Measurements from ENCODE around the gene SFI1. TPM values are rescaled to one million over a fixed set of nuclear protein-coding genes. Genes with fewer than 3 reads are reported as not detected.

SFI1 gene
- total RNA-seq, 1 experiment from 2014 or later: 53.1 TPM

DNA sequence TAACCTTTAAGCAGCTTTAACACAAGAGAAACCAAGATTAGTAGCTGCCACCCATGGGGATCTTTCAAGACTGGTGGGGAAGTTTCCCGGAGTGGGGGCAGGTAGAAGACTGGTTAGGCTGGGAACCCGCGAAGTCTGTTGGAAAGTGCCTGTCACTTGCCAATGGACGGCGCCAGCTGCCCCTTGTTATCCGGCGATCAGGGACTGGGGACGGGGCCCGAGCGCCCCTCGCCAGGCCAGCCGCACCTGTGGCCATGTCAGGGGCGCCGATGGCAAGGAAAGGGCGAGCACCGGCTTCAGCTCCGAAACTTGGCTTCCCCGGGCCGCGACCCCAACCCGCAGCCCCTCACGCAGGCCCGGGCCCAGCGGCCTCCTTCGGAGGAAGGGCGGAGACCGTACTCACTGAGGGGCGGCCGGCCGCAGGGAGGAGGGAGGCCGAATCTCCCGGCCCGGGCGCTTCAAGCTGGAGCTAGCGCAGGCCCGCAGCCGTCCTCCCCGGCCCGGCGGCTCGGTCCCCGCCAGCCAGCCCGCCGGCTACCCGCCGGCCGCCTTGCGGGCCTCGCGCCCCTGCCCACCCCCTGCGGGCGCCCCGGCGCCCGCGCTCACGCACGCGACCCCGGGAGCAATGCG lies 7.2 kb upstream of the SFI1 start:
- ATAC-seq (peak; percentile 55), DNase-seq (ENCODE audit: low read depth, low spot score) (no peak)
- RAD21 ChIA-PET (ENCODE audit: low non-redundant PET in 1 of 2, low total read pairs in 2 of 2, uncharacterized antibody in 2 of 2, unreplicated experiment in 2 of 2): no interaction called here
- intact Hi-C loops (cut with micrococcal nuclease): loop anchor here (5.0 kb wide), 1 partner anchor 143 kb away; no protein-coding TSS in a partner anchor
- Histone ChIP-seq H3K9ac (ENCODE audit: low read length) (peak overlapping the region; percentile 80), H3K4me3 (replicated peaks in 1 of 2; ENCODE audit: low read depth in 1 of 2, low read length in 2 of 2) (peak overlapping the region; percentile 66 to 88), H3K4me2 (ENCODE audit: low read length) (peak overlapping the region; percentile 88), H3K9me2 (ENCODE audit: insufficient read depth) (no peaks in the 10 kb centered on the region), H3K27me3 (ENCODE audit: insufficient read depth, low read length) (no peaks in the 10 kb centered on the region), H2AFZ (ENCODE audit: low read depth, low read length, poor library complexity, severe bottlenecking) (no peak overlapping the region), H3K9me3 (ENCODE audit: control insufficient read depth in 1 of 2, insufficient read depth in 1 of 2, low read depth in 1 of 2, low read length in 2 of 2) (no peaks in the 10 kb centered on the region), H3K79me2 (ENCODE audit: insufficient read depth, low read length) (peaks cover 42% of the 10 kb centered on the region), H4K20me1 (ENCODE audit: insufficient read depth) (no peaks in the 10 kb centered on the region), H3K27ac (ENCODE audit: low read depth, low read length) (peak overlapping the region; percentile 88), H3K36me3 (ENCODE audit: control insufficient read depth in 1 of 2, insufficient read depth in 2 of 2, low read length in 2 of 2) (peaks cover 5 to 7% of the 10 kb centered on the region in 2 experiments; a peak in 3 of 4 replicates), H3K4me1 (ENCODE audit: control insufficient read depth in 1 of 2, insufficient read depth in 2 of 2, low read length in 2 of 2) (peaks cover 17 to 18% of the 10 kb centered on the region in 2 experiments)
- BruUV-seq (replicated peaks): no TSS peak
- TF ChIP-seq ZFX (IDR thresholded peaks at IDR 0.05): peak; percentile 94
- TF ChIP-seq SRF (IDR thresholded peaks at IDR 0.05; ENCODE audit: low read depth): no peak
- CTCF ChIA-PET: no interaction called here
- POLR2A ChIA-PET: no interaction called here

DNA sequence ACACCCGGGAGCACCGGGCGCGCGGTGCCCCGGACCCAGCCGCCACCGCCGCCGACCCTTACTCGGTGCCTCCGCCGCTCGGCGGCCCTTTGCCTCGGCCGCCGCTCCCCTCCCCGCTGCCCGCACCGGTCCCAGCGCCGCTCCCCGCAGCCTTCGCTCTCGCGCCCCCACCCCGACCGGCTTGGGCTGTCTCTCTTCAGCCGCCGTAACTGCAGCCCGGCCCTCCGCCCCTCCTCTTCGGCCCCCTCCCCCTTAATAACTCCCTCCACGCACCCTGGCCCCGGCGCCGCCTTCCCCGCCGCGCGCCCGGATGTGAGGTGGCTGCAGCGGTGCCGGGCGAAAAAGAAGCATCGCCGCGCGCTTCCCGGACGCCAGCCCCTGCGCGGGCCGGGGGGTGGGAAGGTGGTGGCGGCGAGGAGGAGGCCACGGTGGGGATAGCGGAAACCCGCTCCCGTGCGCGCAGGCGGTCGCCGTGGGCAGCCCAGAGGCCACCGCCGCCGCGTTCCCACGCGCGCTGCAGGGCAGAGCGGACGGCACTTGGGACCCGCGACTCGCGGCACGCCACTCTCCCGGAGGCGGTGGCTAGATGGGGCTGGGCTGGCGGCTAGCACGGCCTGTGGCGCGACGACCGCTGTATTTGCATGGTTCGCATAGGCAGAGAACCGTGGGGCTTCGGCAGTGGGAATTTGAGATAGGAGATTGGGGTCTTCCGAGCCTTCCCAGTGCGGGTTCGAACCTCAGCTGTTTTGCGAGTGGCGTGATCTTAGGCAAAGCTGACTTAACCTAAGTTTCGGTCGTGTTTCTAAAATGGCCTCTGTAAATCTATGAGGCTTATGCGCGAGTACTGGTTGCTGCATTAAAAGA lies 6.5 kb upstream of the SFI1 start, which contains the start of gene EIF4ENIF1:
Gene EIF4ENIF1, minus strand, starts transcription at position 211 of the 864 bp plus-strand sequence. CDS start 1,124 bp downstream, outside the sequence.
- H3K79me2 ChIP-seq (ENCODE audit: insufficient read depth, low read length): peaks cover 36% of the 10 kb centered on the region
- intact Hi-C loops (cut with micrococcal nuclease): loop anchor here (5.0 kb wide), 1 partner anchor 142 kb away; no protein-coding TSS in a partner anchor
- ChIA-PET CTCF (no interaction called here), RAD21 (ENCODE audit: low non-redundant PET in 1 of 2, low total read pairs in 2 of 2, uncharacterized antibody in 2 of 2, unreplicated experiment in 2 of 2) (no interaction called here), POLR2A (no interaction called here)
- peak within 1 kb of the TSS; percentile 88 for H3K27ac ChIP-seq (ENCODE audit: low read depth, low read length)
- peak; percentile 46 for DNase-seq (ENCODE audit: low read depth, low spot score)
- no peaks in the 10 kb centered on the region for H3K9me2 ChIP-seq (ENCODE audit: insufficient read depth)
- H3K4me3 ChIP-seq (replicated peaks in 1 of 2; ENCODE audit: low read depth in 1 of 2, low read length in 2 of 2): peak within 1 kb of the TSS; percentile 66 to 88
- H2AFZ ChIP-seq (ENCODE audit: low read depth, low read length, poor library complexity, severe bottlenecking): peak within 1 kb of the TSS; percentile 77
- H3K9me3 ChIP-seq (ENCODE audit: control insufficient read depth in 1 of 2, insufficient read depth in 1 of 2, low read depth in 1 of 2, low read length in 2 of 2): no peaks in the 10 kb centered on the region
- no peaks in the 10 kb centered on the region for H3K27me3 ChIP-seq (ENCODE audit: insufficient read depth, low read length)
- H3K9ac ChIP-seq (ENCODE audit: low read length): peak within 1 kb of the TSS; percentile 80
- H4K20me1 ChIP-seq (ENCODE audit: insufficient read depth): no peaks in the 10 kb centered on the region
- peaks cover 4 to 6% of the 10 kb centered on the region in 2 experiments; a peak in 3 of 4 replicates for H3K36me3 ChIP-seq (ENCODE audit: control insufficient read depth in 1 of 2, insufficient read depth in 2 of 2, low read length in 2 of 2)
- peaks cover 17 to 18% of the 10 kb centered on the region in 2 experiments for H3K4me1 ChIP-seq (ENCODE audit: control insufficient read depth in 1 of 2, insufficient read depth in 2 of 2, low read length in 2 of 2)
- peak within 1 kb of the TSS; percentile 88 for H3K4me2 ChIP-seq (ENCODE audit: low read length)
- no TSS peak for BruUV-seq (replicated peaks)
- peak; percentile 83 for ATAC-seq
- TF ChIP-seq, protein P1, sequence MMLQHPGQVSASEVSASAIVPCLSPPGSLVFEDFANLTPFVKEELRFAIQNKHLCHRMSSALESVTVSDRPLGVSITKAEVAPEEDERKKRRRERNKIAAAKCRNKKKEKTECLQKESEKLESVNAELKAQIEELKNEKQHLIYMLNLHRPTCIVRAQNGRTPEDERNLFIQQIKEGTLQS (IDR thresholded peaks at IDR 0.05): no peak
- TF ChIP-seq YY1 (IDR thresholded peaks at IDR 0.05; ENCODE audit: extremely low read depth, insufficient replicate concordance, low read depth, low read length) (peak; percentile 7), JUND (IDR thresholded peaks at IDR 0.05) (no peak), EZH2 (IDR thresholded peaks at IDR 0.05) (no peak), EZH2phosphoT487 (IDR thresholded peaks at IDR 0.05; ENCODE audit: borderline replicate concordance) (no peak), ELF1 (IDR thresholded peaks at IDR 0.05; ENCODE audit: borderline replicate concordance, low read depth) (no peak), POLR2AphosphoS5 (IDR thresholded peaks at IDR 0.05; ENCODE audit: low read depth, low read length) (peak; percentile 38; the same call in 1 of the 2 replicates), CBX3 (IDR thresholded peaks at IDR 0.05; ENCODE audit: low read depth) (no peak), EGR1 (IDR thresholded peaks at IDR 0.05; ENCODE audit: low read depth) (no peak), FOSL1 (IDR thresholded peaks at IDR 0.05; ENCODE audit: low read depth) (no peak), ZNF274 (IDR thresholded peaks at IDR 0.05; ENCODE audit: low read depth, low read length) (no peak), POLR2A (IDR thresholded peaks at IDR 0.05; ENCODE audit: borderline replicate concordance, extremely low read depth, insufficient read depth, insufficient read length) (peak; percentile 33), SIN3A (IDR thresholded peaks at IDR 0.05; ENCODE audit: low read depth) (no peak; the same call in 1 of the 2 replicates), RAD21 (IDR thresholded peaks at IDR 0.05; ENCODE audit: low read depth) (no peak), ZFX (IDR thresholded peaks at IDR 0.05) (peak; percentile 85; the same call in 1 of the 2 replicates), CEBPB (IDR thresholded peaks at IDR 0.05; ENCODE audit: low read depth) (no peak), SRF (IDR thresholded peaks at IDR 0.05; ENCODE audit: low read depth) (no peak)
- TF ChIP-seq, protein P2, sequence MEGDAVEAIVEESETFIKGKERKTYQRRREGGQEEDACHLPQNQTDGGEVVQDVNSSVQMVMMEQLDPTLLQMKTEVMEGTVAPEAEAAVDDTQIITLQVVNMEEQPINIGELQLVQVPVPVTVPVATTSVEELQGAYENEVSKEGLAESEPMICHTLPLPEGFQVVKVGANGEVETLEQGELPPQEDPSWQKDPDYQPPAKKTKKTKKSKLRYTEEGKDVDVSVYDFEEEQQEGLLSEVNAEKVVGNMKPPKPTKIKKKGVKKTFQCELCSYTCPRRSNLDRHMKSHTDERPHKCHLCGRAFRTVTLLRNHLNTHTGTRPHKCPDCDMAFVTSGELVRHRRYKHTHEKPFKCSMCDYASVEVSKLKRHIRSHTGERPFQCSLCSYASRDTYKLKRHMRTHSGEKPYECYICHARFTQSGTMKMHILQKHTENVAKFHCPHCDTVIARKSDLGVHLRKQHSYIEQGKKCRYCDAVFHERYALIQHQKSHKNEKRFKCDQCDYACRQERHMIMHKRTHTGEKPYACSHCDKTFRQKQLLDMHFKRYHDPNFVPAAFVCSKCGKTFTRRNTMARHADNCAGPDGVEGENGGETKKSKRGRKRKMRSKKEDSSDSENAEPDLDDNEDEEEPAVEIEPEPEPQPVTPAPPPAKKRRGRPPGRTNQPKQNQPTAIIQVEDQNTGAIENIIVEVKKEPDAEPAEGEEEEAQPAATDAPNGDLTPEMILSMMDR (IDR thresholded peaks at IDR 0.05 in 2 of 3, conservative IDR thresholded peaks at IDR 0.05 in 1 of 3; ENCODE audit: borderline replicate concordance in 1 of 3, insufficient read depth in 1 of 3, low read depth in 2 of 3, low read length in 2 of 3): no peak

Data from HCT116 (cell line).